ENCODE data around the gene TMEM187.
"Not testable (repeated sequence)": the region's sequence is repeated elsewhere in the genome, so short reads cannot be mapped to it uniquely, and the experiment has no call there.

Gene TMEM187

DNA sequence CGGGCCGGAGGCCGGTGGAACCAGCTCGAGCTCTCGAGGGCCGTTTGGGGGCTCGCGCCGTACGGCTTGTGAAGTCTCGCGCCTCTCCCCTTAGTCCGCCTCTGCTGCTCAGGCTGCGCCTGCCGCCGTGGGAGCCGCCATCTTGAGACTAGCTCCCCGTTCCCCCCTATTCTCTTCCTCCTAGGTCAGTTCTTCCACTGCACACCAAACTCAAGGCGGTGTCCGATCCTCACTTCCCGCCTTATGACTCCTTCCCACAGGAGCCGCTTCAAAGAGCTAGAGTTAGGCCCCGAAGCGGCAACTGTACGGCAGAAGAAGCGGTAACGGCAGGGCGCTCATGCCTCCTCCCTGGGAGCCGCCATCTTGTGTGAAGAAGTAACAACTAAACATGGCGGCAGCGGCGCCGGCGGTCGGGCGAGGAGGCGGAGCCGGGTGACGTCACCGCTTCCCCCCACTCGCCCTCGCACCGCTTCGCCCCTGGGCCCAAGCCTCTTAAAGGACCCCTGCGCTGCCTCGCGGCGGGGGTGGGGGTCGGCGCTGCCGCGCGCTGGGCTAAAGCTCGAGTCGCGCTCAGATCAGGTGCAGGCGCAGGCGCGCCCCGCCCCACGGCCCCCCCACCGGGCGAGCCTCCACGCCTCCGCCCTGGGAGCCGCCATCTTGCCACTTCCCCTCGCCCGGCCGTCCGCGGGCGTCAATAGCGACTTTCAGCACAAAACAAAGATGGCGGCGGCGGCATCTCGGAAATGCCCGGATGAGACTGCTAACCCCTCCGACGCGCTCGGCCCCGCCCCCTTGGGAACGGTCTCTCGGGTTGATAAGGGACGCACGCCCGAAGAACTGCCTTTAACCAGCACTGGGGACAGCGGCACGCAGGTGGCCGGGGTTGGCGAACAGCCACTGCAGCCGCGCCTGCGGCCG lies 845 bp upstream of the TMEM187 start, which contains the start of gene HCFC1:
Gene HCFC1 (minus strand): TSS at position 369 of the 918 bp plus-strand sequence. CDS start 978 bp downstream, outside the sequence.
- peak; percentile 89 for DNase-seq (ENCODE audit: low read depth)

- no peak for DNase-seq (ENCODE audit: low read depth)
Observed at GRCh38 chrX:153973127-153974002, 811 bp downstream of the TMEM187 start.

- DNase-seq (ENCODE audit: low read depth), result no peak
Observed at GRCh38 chrX:153974003-153974725, 1.6 kb downstream of the TMEM187 start.

DNA sequence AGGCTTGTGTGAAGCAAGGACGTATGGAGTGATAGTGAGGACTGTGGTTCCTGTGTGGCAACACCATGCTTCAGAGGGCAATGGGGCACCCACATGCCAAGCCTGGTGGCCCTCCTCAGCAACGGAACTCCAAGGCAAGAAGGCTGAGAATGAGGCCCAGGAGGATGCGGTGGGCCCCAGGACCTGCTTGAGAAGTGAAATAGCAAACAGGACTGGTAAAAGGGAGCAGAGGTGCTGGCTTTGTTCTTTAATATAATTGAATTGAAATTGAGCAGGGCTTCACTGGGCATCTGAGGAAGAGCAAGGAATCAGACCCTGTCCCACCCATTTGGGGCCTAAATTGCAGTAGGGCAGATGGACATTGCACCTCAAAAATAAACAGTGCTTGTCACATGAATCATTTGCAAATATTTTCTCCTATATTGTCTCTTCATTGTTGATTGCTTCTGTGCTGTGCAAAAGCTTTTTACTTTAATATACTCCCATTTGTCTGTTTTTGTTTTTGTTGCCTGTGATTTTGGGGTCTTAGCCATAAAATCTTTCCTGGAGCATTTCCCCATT lies 2.3 kb downstream of the TMEM187 start:
- DNase-seq (ENCODE audit: low read depth), result no peak

GRCh38 chrX:153980394-153980793 lies 7.8 kb downstream of the TMEM187 start:
- not testable (repeated sequence) for DNase-seq (ENCODE audit: low read depth)

GRCh38 chrX:153981231-153981630 lies 8.7 kb downstream of the TMEM187 start:
- DNase-seq (ENCODE audit: low read depth), result no peak

- no peak for DNase-seq (ENCODE audit: low read depth)
Observed at GRCh38 chrX:153981771-153982533, 9.4 kb downstream of the TMEM187 start.

GRCh38 chrX:153983321-153983801 lies 10.8 kb downstream of the TMEM187 start:
- no peak for DNase-seq (ENCODE audit: low read depth)

DNA sequence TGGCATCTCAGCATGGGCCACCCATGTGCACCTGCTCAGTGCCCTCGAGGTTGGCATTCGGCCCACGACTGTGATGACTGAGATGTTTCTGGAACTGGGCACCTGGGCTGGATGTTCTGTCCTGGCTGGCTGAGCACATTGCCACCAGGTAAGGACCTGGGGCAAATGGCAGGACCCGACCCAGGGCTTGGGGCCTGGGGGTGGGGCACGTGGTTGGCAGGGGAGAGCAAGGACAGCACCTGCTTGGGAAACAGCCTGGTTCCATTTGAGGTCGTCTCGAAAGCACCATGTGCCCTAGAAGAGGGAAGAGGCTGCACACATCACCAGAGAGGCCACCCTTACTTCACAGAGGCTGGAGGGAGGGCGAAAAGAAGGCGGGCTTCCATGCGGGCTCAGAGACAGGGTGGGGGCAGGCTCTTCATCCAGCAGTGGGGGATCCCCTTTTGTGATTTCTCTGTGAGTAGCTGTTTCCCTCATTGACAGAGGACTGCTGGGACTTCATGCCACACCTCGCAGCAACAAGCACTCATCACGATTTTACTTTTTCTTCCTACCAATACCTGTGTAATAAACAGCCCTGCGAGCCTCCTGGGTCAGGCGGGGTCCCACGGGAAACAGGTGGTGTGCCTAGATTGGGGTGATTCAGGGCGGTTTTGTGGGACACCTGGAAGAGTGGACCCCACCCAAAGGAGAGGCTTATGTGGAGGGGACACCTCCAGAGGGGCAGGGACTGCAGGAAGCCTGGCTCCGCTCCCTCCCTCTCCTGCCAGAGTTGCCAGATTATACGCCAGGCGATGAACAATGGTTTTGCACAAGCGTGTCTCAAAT lies 12.0 kb downstream of the TMEM187 start:
- DNase-seq (ENCODE audit: low read depth), result no peak

GRCh38 chrX:153988493-153988892 lies 15.9 kb downstream of the TMEM187 start:
- DNase-seq (ENCODE audit: low read depth), result no peak

DNA sequence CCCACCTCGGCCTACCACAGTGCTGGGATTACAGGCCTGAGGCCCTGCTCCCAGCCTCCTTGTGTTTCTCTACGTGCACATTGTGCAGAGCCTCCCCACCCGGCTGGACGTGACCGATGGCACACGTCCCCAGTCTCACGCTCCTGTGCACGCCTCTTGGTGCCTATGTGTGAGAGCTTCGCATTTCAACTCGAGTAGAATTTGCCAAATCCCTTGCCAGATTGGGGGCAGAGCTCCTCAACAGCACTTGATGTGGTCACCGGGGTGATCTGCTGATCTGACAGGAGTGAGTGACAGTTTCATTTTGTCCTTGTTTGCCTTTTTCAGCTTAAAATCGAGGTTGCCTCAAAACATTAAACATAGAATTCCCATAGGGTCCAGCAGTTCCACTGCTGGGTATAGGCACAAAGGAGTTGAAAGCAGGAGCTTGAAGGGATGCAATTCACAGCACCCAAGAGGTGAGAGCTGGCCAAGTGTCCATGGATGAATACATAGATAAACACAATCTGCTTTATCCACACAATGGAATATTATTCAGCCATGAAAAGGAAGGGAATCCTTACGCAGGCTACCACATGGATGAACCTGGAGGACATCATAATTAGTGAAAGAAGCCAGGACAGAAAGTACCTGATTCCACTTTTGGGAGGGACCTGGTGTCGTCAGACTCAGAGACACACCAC lies 17.6 kb downstream of the TMEM187 start:
- no peak for DNase-seq (ENCODE audit: low read depth)

- no peak for DNase-seq (ENCODE audit: low read depth)
Observed at GRCh38 chrX:153991013-153991580, 18.5 kb downstream of the TMEM187 start.

DNA sequence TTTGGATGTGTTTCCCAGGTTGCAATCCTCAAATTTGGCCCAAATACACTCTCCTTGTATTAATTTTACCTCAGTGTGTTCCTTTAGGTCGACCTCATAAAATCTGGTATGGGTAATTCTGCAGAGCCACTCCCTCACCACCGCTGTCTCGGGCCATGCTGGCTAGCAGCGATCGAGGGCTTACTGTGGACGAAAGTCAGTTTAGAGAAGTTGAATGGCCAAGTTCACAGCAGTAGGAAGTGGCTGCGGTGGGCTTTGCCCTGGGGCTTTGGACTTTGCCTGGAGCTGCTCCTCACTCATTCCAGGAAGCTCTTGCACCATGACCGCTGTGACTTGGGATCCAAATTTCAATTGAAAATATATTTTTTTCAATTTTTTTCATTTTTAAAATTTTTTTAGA lies 19.6 kb downstream of the TMEM187 start:
- DNase-seq (ENCODE audit: low read depth), result no peak

DNA sequence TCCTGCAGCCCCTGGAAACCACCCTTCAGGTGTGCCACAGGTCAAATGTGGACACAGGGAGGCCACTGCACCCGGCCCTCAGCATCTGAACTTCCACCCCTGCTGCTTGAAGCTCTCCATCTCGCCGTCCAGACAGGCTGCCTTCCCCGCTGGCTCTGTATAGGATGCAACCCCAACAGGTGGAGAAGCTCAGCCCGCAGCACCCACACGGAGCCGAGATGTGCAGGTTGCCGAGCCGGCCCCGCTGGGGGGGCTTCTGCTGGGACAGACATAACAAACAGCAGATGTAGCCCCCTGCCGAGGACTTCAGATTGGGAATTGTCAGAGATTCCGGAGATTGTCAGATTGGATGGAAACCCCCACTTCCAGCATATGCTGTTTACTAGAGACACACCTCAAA lies 20.5 kb downstream of the TMEM187 start:
- DNase-seq (ENCODE audit: low read depth), result no peak

DNA sequence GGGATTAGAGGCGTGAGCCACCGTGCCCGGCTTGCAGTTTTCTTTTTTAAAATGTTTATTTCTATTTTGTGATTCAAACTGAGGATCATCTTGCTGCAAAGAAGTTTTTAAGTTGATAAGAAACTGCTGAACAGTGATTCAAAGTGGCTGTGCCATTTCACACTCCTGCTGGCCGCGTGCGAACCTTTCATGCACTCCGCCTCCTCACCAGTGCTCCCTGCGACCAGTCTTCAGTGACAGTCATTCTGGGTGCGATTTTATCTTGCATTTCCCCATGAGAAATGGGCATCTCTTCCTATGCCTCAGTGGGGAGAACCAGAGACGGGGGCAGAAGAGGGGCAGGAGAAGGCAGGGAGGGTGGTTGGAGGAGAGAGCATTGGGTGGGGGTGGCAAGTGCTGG lies 21.4 kb downstream of the TMEM187 start:
- DNase-seq (ENCODE audit: low read depth), result no peak

DNA sequence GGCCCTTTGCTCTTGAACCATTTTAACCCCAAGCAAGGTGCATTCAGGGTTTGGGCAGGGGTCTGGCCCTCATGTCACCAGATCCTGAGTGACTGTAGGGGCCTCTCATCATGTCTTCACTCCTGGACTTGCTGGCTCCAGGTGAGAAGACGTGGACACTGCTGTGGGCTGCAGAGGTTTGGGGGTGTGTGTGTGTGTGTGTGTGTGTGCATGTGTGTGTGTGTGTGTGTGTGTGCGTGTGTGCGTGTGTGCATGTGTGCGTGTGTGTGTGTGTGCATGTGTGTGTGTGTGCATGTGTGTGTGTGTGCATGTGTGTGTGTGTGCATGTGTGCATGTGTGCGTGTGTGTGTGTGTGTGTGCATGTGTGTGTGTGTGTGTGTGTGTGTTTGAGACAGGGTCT lies 21.8 kb downstream of the TMEM187 start:
- DNase-seq (ENCODE audit: low read depth), result not testable (repeated sequence)

DNA sequence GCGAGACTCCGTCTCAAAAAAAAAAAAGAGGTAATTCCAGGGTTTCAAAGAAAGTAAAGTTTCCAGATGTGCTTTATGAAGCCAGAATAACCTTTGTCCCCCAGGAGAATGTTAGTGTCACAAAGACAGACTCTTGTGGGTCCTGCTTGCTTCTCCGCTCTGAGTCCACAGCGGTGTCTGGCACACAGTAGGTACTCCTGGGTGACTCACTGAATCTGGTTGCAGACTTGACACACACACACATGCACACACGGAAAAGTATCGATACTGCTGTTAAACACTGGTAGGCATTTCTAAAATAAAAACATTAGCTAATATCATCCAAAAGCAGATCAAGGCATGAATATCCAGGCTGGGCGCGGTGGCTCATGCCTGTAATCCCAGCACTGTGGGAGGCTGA lies 22.9 kb downstream of the TMEM187 start:
- no peak for DNase-seq (ENCODE audit: low read depth)

- DNase-seq (ENCODE audit: low read depth), result no peak
Observed at GRCh38 chrX:153999359-154000037, 26.9 kb downstream of the TMEM187 start.

Data from stimulated activated CD8-positive, alpha-beta memory T cell treated with anti-CD3 and anti-CD28 coated beads, Interleukin-4, amount 100 ng/mL, for 24 hours (primary cell).